Measurements from ENCODE around the gene FAM199X.
"Not testable (repeated sequence)": the region's sequence is repeated elsewhere in the genome, so short reads cannot be mapped to it uniquely, and the experiment has no call there.

FAM199X gene

GRCh38 chrX:104189837-104190236 is 23.6 kb downstream of the FAM199X start:
- no peak for DNase-seq

GRCh38 chrX:104193485-104193884 is 27.2 kb downstream of the FAM199X start:
- no peak for DNase-seq

GRCh38 chrX:104195013-104195412 is 28.8 kb downstream of the FAM199X start:
- no peak for DNase-seq

GRCh38 chrX:104195489-104196084 is 29.3 kb downstream of the FAM199X start:
- no peak for DNase-seq

GRCh38 chrX:104205548-104205947 is 39.3 kb downstream of the FAM199X start:
- no peak for DNase-seq

- no peak for DNase-seq
These were observed 44.9 kb downstream of the FAM199X start for GRCh38 chrX:104211187-104211586.

GRCh38 chrX:104230060-104230459 is 63.8 kb downstream of the FAM199X start:
- not testable (repeated sequence) for DNase-seq
